GM19463 (cell line): ENCODE results near the gene SAMD8.

Source experiments
- ATAC-seq: cut with Tn5 transposase; IDR thresholded peaks from one replicate; pipeline ENCODE4 v1.9.1; 2021; ENCODE audit warnings: mild to moderate bottlenecking, moderate library complexity; ENCODE audit not compliant: unreplicated experiment

SAMD8 gene

DNA sequence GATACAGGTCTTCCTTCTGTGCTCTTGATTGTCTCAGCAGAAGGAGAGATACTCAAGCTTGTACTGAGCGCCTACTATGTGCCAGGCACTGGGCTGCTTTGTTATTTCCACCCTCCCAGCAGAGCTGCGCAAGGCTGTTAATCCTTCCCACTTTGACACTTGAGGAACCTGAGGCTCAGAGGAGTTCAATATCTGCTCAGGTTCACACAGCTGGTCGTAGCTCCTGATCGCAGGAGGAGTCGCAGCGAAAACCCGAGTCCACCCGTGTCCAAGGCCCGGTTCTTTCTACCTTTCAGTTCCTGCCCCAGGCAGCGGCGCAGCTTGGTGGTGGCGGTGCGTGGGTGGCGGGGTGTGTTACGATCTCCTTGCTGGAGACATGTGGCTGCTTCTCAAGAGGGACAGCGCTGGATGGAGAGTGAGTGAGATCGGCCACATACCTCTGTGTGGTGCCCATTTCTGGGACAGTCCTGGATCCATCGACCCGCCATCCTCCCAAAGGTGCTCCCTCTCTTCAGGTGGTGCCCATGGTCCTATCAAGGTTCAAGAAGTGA lies 26.5 kb upstream of the SAMD8 start:
- ATAC-seq = no peak

DNA sequence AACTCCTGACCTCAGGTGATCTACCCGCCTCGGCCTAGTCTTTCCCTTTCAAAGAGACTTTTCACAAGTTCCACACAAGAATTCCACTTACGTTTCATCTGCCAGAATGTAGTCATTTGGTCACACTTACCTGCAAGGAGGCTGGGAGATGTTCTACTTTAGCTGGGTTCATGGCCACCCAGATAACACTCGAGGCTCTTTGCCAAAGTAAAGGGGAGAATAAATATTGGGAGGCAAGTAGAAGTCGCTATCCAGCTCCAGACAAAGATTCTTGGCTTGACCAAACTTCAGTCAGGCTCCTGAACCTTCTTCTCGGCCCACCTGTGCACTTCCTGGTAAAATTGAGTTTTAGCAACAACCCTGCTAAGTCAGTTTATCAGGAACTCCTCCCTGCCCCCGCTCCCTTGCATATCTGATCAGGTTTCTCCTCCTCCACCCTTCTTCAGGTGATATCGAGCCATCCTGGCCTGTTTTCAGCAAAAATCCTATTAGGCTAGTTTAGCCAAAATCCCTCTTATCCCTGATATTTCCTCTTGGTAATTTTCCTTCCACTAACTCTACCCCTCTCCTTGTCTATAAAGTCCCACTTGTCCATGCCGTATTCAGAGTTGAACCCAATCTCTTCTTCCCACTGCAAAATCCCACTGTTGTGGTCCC lies 25.1 kb upstream of the SAMD8 start:
- no peak for ATAC-seq

DNA sequence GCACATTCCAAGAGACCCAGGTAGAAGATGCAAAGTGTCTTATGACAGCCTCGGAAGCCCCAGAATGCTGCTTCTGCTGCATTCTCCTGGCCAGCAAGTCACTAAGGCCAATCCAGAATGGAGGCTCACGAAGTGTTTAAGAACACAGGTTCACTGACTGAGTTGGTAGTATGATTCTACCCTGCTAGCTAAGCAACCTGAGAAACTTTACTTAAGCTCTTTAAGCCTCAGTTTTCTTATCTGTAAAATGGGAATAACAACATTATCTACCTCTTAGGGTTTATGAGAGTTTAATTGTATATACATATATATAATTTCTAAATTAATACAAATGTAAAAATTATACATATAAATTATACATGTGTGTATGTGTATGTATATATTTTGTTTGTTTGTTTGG lies 22.8 kb upstream of the SAMD8 start:
- ATAC-seq = no peak

DNA sequence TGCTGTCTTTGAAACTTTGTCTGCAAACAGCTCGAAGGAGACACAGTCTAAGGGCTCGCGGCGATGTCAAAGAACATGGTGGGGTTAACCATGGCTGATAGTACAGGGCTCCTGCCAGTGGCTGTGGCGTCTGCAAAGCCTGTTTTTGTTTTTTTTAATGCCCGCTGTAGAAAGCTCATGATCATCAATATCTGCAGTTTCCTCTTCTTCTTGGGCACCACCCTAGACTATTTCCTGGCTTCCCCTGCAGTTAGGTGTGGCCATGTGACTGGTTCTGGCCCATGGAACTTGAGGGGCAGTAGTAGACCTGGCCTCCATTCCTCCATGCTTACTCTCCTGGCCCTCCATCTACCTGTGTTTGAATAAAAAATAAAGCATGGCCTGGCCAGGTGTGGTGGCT lies 21.8 kb upstream of the SAMD8 start:
- ATAC-seq = no peak

DNA sequence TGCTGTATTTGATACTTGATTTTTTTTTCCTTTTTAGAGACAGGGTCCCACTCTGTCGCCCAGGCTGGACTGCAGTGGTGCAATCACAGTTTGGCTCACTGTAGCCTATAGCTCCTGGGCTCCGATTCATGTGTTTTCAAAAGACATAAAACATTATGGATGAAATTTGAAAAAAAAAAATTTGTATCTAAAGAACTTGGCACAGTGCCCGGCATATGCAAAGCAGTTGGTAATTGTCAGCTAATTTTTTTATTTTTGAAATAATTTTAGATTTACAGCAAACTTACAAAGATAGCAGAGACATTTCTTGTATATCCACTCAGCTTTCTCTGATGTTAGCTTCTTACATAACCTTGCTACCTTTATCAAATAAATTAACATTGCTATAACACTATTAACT lies 20.3 kb upstream of the SAMD8 start:
- ATAC-seq = no peak

DNA sequence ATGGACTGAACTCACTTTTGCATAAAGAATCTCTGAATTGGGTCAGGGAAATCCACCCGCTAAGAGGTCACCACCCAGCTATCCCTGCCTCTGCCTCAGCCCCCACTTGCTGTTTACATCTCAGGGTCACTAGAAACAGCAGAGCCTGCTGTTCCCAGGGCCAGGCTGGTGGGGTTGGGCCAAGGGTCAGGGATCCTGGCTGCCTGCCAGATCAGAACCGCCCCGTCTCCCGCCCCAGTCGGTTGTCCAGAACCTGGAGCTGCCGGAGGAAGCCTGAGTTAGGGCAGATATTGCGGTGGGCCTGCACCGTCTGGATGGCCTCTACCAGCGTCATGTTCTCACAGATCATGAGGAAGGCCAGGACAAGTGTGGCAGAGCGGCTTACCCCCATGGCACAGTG lies 17.0 kb upstream of the SAMD8 start:
- ATAC-seq = no peak

DNA sequence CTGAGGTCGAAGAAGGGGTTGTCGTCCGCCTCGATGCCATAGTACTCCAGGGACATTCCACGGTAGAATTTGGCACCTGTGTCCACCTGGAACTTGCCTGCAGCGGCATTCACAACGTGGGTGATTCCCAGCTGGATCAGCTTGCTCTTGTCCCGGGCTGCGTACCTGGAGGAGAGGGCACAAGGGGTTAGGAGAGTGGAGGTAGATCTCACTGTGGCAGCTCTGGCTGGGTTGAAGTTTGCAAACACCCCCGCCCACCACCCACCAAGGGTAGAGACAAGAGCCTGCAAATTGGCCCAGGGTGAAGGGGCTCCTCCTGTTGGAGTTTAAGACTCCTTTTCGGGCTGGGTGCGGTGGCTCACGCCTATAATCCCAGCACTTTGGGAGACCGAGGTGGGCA lies 15.8 kb upstream of the SAMD8 start:
- ATAC-seq = no peak

DNA sequence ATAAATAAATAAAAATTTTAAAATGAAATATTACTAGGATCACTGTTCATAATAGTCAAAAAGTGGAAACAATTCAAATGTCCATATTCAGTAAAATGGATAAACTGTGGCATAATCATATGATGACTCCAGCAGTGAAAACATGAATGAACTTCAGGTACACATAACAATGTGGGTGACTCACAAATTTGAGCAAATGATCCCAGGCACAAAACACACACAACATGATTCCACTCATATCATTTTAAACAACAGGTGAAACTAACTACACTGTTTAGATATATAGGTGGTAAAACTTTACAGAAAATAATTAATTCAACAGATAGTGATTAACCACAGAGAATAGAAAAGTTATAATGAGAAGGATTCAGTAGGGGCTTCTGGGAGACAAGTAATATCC lies 14.7 kb upstream of the SAMD8 start:
- ATAC-seq = no peak

DNA sequence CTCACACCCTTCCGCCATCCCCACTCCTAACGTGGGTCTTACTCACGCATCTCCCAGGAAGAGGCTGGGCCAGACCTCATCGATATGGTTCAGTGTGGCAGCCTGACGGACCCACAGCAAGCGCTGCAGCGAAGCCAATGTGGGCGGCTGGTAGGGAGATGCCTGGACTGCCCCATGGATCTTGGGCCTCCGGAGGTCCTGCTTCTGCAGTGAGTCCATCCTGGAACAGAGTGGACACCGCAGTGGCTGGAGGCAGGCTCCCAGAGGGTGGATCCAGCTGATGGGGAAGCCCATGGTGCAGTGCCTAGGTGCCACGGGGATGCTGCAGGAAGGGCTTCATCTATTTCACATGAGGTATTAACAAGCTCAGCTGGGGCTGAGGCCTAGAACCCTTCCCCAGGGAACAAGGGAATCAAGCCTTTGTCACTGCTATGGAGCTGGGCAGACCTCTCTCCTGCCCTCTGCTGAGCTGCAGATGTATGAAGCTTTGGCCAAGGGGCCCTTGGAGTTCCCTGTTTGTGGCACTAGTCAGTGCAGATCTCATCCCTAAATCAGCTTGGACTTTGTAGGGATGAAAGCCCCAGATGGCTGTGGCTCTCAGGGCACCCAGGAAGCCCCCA lies 13.7 kb upstream of the SAMD8 start:
- no peak for ATAC-seq

DNA sequence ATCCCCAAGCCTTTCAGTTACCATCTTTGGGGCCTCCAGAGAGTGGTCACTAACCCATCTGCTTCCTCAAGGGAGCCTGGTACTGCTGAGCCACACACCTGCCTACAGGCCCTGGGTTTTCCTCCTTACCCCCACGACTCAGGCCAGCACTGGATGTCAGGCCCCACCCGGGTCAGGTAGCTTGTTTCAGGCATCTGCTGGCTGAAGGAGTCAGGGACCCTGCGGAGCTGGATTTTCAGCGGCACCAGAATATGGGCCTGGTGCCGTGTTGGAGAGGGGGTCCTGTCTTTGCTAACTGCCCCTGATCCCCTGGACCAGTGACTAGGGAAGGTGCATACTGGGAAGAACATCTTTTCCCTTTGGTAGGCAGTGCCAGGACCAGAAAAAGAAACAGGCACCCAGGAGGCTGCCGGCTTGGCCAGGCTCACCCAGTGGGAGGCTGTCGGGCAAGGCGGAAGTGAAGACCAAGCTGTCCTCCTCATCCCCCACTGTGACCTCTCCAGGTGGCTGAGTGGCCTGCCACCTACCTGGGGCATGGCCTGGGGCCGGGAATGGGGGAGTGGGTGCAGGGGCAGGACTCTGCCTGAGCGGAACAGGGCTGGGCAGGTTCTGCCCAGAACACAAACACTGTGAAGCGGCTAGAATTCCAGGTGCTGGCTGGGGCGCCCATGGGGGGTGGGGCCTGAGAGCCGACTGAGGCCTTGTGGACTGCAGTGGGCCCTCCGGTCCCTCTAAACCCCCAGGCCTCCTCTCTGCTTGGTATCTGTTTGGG lies 12.4 kb upstream of the SAMD8 start:
- no peak for ATAC-seq

DNA sequence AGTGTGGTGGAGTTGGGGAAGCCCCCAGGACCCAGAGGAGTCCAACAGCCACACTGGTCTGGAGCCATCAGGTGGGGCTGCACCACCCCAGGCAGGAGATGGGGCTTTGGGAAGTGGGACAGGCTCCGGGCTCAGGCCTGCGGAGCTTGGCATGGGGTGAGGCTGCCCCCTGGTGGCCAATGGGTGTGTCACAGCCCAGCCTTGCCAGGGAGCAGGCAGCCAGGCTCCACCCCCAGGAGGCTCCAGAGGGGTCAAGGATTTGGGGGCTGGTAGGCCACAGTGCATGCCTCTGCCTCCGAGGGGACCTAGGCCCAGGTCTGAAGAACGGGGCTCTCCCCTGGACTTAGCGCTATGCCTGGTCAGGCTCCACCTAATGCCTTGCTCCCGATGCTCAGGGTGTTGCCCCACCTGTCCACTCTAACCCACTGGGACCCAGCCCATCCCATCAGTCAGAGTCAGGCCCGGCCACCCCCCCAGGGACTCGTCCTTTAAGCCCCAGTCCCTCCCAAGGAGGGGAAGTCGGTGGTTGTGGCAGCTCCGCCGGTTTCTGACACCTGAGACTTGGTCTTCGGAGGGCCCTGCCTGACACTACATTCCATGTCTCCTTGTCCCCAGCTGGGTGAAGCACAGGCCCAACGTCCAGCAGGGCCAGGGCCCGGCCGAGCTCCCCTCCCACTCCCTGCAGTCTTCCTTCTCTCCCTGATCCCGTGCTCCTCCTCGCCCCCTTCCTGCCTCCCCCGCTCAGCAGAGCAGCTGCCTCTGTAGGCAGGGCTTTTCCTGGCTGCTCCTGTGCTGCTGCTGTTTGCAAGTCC lies 11.3 kb upstream of the SAMD8 start:
- peak; percentile 71 for ATAC-seq

DNA sequence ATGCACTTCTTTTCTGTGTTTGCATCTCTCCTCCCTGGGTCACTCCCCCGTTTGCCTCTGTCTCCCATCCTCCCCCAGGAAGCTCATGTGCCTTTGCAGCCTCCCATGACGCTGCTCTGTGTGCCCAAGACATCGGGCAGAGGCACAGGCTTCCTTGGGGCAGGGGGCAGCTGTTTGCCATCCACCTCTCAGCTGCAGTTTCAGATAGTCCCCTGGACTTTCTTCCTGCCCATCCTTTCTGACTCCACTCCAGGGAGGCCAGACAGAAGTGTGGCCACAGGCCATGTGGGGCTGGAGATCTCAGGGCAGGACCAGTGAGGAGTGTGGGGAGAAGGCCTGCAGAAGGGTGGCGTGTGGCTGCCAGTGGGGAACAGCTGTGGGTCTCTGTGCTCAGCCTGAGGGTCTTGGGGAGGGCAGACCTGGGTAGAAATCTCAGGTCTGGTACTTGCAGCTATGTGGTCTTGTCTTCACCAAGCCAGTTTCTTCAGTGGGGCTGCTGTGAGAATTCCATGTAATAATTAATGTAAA lies 10.6 kb upstream of the SAMD8 start:
- no peak for ATAC-seq

DNA sequence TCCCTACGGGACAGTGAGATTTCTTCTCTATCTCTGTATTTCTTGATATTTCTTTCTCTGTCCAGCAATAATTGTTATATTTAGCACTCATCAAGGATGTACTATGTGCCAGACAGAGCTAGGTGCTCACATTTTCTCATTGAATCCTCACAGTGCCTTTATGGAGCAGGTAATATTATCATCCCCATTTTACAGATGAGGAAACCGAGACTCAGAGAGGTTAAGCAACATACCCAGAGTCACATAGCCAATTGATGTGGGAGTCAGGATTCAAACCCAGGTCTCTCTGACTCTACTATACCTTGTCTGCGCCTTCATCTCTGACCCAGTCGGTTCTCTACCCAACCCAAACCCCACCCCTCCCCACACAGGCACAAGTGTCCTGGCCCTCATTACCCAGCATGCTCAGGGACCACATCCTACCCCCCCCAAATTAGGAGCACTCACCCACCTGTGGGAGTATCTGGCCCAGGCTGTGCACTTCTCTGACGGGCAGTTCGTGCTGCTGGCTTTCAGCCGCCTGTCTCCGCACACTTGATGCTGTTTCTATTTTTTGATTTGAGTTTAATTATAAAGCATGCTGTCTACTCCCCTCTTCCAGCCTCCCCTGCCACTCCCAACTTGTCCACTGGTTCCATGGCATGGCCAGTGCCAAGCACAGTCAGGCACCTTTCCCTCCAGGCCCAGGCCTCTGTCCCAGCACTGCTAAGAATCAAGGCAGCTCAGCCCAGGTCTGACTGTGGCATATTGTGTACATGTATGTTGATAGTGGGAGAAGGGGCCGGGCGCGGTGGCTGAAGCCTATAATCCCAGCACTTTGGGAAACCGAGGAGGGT lies 9.8 kb upstream of the SAMD8 start:
- no peak for ATAC-seq

DNA sequence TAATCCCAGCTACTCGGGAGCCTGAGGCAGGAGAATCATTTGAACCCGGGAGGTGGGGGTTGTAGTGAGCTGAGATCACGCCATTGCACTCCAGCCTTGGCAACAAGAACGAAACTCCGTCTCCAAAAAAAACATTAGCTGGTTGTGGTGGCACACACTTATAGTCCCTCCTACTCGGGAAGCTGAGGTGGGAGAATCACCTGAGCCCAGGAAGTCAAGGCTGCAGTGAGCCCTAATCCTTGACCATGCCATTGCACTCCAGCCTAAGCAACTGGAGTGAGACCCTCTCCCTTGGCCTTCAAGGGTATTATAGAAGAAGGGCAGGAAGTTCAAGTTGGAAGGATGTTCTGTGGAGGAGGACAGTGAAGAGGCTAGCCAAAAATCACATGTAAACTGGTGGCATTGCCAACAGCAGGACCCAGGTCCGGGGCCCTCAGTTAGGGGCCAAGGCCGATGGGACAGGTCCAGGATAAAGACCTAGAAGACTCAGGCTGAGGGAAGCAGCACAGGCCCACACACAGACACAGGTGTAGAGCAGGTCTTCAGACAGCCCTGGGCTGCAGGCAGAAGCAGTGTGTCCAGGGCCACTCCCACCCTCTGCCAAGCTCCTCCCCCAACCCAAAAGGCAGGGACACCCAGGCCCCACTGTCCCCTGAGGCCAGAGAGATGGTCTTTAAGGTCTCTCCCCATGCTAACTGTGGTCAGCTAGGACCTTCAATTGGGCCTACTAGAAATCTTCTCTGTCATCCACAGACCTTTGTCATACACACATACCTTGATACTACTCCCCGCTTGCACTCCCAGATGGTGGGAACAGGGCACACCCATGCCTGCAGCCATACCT lies 8.4 kb upstream of the SAMD8 start:
- ATAC-seq = no peak

DNA sequence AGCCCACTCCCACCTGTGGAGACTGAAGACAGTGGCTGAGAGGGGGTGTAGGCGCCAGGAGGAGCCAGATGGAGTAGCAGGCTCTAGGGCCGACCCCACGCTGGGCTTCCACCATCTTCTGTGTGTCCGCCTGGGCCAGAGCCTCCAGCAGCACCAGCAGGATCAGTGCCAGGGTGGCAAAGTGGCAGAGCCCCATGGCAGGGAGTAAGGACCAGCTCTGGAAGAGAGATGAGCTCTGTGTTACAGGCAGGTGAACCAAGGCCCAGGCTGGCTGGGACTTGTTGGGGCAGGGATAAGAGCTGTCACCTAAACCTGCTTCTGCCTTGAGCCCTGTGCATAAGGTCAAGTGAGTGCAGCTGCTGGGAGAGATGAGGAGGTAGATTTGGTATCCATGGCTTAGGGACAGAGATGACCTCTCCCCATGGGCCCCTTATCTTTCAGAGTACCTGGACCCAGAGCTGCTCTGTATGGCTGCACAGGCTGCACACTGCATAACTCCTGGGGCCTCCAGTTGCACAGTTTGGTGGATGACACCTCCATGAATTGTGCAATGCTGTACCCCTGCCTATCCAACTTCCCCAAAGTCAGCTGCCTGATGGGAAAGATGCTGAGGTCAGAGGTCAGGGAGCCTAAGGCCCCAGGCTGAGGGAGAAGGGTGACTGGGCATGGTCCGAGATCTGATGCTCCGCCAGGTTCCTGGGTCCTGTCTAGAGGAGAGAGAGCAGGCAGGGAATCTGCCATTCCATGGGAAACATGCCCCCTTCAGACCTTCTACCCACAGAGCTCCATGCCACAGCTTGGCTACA lies 7.4 kb upstream of the SAMD8 start:
- ATAC-seq = no peak

DNA sequence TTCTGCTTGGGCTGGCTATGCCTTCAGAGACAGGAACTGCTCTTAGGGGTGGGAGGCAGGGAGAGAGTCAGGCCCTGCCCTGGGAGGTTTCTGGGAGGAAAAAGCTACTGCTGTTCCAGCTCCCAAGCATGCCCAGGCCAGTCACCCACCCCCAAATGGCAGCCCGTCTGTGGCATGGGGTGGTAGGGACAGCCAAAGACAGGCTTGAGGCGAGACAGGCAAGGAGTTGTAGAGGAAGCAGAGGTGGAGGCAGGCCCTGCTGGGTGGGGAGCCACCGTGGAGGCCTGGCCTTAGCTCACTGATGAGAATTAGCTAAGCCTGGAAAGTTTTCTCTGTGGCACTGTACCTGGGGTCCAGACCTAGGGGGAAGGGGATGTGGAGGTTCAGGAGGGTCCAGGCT lies 6.6 kb upstream of the SAMD8 start:
- no peak for ATAC-seq

DNA sequence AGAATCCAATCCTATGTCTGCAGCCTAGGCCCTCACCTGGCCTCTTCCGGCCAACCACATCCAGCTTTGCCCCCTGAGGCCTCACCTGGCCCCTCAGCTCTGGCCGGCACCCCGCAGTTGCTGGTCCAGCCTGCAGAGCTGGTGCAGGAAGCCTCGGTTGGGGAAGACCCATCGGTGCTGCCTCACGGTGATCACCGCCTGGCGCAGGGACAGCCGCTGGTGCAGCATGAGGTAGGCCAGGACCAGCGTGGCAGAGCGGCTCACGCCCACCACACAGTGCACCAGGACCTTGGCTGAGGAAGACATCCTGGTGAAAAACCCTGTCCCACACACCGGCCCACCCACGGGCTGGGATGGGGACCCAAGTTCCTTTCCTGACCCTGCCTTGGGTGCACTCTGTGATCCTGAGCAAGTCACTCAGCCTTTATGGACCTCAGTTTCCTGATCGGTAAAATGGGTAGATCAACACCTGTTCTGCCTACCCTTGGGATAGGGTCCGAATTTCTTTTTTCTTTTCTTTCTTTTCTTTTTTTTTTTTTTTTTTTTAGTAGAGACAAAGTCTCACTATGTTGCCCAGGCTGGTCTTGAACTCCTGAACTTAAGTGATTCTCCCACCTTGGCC lies 5.8 kb upstream of the SAMD8 start:
- no peak for ATAC-seq

DNA sequence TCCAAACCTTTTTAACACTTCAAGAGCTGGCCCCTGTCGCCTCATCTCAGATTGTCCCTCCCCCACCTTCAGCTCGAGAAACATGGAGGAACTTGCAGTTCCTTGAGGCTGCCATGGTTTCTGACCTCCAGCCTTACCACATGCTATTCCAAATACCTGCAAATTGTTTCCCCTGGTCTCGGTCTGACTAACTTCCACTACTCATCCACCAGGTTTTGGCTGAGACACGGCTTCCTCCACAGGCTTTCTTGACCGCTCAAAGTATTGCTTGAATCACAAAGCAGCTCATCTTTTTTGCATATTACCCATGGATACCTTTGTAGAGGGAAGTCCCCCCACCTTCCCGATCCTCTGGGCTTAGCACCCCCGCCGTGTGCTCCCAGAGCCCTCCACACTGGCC lies 5.2 kb upstream of the SAMD8 start:
- no peak for ATAC-seq
